Chondrocyte (in vitro differentiated cells): ENCODE data around the gene C12orf43. TPM values are rescaled to one million over a fixed set of nuclear protein-coding genes. Genes with fewer than 3 reads are reported as not detected.

ENCODE experiments used
- DNase-seq: peaks from one replicate; pipeline ENCODE4 v3.0.0; 2021; ENCODE audit warnings: mixed read lengths, low spot score
- H3K27ac Mint-ChIP-seq: one replicate; pipeline ENCODE4 v1.8.0; 2021; ENCODE audit warnings: mild to moderate bottlenecking, moderate library complexity, mixed read lengths; ENCODE audit not compliant: unreplicated experiment
- H3K27me3 Mint-ChIP-seq: 2 replicates; pipeline ENCODE4 v1.8.0; 2021; ENCODE audit warnings: low read depth, mixed read lengths
- H3K36me3 Mint-ChIP-seq: 2 replicates; pipeline ENCODE4 v1.8.0; 2021; ENCODE audit warnings: low read depth, mixed read lengths
- H3K4me1 Mint-ChIP-seq: 2 replicates; pipeline ENCODE4 v1.8.0; 2021; ENCODE audit warnings: low read depth, mild to moderate bottlenecking, mixed read lengths
- H3K4me3 Mint-ChIP-seq: one replicate; pipeline ENCODE4 v1.8.0; 2021; ENCODE audit warnings: mild to moderate bottlenecking, moderate library complexity, mixed read lengths; ENCODE audit not compliant: unreplicated experiment
- H3K9me3 Mint-ChIP-seq: 2 replicates; pipeline ENCODE4 v1.8.0; 2021; ENCODE audit warnings: low read depth, mixed read lengths
- CTCF ChIP-seq: fragments of 200-600 bp; sonication (generic); IDR thresholded peaks from 2 replicates; pipeline ENCODE4 v1.5.0; 2021; ENCODE audit warnings: antibody characterized with exemption, mild to moderate bottlenecking, moderate library complexity
- total RNA-seq: library from RNA; stranded (reverse); gene quantifications from 3 replicates; pipeline ENCODE4 v1.2.1, GENCODE V29; 2021

Gene C12orf43
- total RNA-seq, 1 donor from 2014 or later, result 14.1 TPM

DNA sequence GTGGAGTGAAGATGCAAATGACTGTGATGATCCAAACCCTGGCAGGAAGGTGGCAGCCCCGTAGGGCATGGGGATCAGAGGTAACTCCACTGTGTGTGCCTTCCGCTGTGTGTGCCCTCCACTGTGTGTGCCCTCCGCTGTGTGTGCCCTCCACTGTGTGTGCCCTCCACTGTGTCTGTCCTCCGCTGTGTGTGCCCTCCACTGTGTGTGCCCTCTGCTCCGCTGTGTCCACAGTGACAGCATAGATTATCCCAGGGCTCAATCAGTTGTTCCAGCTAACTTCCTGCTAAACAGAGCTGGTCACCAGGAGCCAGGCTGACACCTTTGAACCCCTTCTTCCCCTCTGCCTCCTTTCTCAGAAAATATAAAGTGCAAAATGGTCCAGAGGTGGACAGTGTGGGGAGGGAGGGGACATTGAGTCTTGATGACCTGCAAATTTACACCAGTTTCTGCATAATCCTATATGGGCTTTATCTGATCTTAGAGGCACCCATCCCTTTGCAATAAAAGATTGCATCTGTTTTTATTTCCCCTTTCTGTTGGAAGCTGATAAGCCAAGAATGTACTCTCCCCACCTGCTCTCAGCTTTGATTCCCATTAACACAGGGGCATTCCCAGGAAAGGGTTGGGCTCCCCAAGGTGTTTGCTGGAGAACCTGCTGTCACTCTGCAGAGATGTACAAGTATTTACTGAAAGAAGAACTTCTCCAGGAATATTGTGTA lies 59.5 kb downstream of the C12orf43 start:
- no peaks in the 10 kb centered on the region for H3K4me1 Mint-ChIP-seq
- H3K36me3 Mint-ChIP-seq, result no peaks in the 10 kb centered on the region
- DNase-seq, result no peak
- no peak overlapping the region for H3K27ac Mint-ChIP-seq
- no peak overlapping the region for H3K4me3 Mint-ChIP-seq
- no peaks in the 10 kb centered on the region for H3K9me3 Mint-ChIP-seq
- no peak for TF ChIP-seq CTCF
- H3K27me3 Mint-ChIP-seq, result peaks cover 11% of the 10 kb centered on the region

DNA sequence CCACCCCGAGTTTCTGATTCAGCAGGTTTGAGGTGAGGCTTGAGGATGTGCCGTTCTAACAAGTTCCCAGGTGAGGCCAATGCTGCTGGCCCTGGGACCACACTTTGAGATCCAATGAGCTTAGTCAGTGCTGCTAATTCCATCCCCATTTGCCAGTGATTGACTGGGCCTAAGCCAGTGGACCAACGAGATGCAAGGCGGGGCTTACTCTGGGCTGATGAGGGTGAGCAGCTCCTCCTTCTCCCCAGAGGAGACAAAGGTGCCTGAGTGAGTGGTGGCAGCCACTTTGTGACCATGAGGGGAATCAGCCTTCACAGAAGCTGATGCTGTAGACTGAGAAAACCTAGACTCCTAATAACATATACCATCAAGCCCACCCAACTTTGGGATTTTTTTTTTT lies 61.1 kb downstream of the C12orf43 start:
- H3K36me3 Mint-ChIP-seq, result no peaks in the 10 kb centered on the region
- no peak for TF ChIP-seq CTCF
- no peak for DNase-seq
- H3K4me1 Mint-ChIP-seq, result no peaks in the 10 kb centered on the region
- H3K9me3 Mint-ChIP-seq, result no peaks in the 10 kb centered on the region
- no peak overlapping the region for H3K27ac Mint-ChIP-seq
- no peak overlapping the region for H3K4me3 Mint-ChIP-seq
- H3K27me3 Mint-ChIP-seq, result peaks cover 11% of the 10 kb centered on the region

- Mint-ChIP-seq H3K36me3 (no peaks in the 10 kb centered on the region), H3K4me3 (no peak overlapping the region), H3K4me1 (no peaks in the 10 kb centered on the region), H3K27ac (no peak overlapping the region), H3K27me3 (peaks cover 7% of the 10 kb centered on the region), H3K9me3 (no peaks in the 10 kb centered on the region)
- no peak for DNase-seq
- TF ChIP-seq CTCF, result no peak
Observed at GRCh38 chr12:120950807-120951206, 65.5 kb downstream of the C12orf43 start.

Other genes starting within 250 kb of the C12orf43 start
- gene SPPL3, start 112.1 kb downstream of the C12orf43 start, total RNA-seq, result 45.7 to 53.6 TPM (median 51.3 TPM) in 3 replicates
- gene HNF1A, start 37.9 kb downstream of the C12orf43 start, total RNA-seq, result not detected in 3 replicates
- not detected in 3 replicates for gene OASL, start 22.8 kb upstream of the C12orf43 start, total RNA-seq
- gene P2RX7, start 116.4 kb upstream of the C12orf43 start, total RNA-seq, result 0.39 to 1.00 TPM (median 0.47 TPM) in 3 replicates
- gene P2RX4, start 193.6 kb upstream of the C12orf43 start, total RNA-seq, result 14.7 to 23.3 TPM (median 20.7 TPM) in 3 replicates